ENCODE measurements around the gene PROK1.
A peak's percentile ranks its signal among the peaks of the same experiment; 100 is the strongest.

Gene PROK1

GRCh38 chr1:110407260-110408210, 43.4 kb upstream of the PROK1 start, which contains the start of gene LAMTOR5:
Gene LAMTOR5 (minus strand): TSS chr1:110407694. CDS start chr1:110407620, 74 bp downstream.
- Histone ChIP-seq H2AFZ (ENCODE audit: low read depth, low read length) (peak within 1 kb of the TSS; percentile 100), H3K79me2 (ENCODE audit: insufficient read depth, low read length) (peaks cover 25% of the 10 kb centered on the region), H3K36me3 (ENCODE audit: insufficient read depth, low read length) (peaks cover 34% of the 10 kb centered on the region), H3K9ac (ENCODE audit: low read depth, low read length) (peak within 1 kb of the TSS; percentile 87), H3K27ac (ENCODE audit: low read length) (peak within 1 kb of the TSS; percentile 90), H3K4me1 (ENCODE audit: insufficient read depth, low read length) (peaks cover 33% of the 10 kb centered on the region), H3K4me2 (ENCODE audit: insufficient read depth, low read length) (peak within 1 kb of the TSS; percentile 73), H3K9me3 (ENCODE audit: insufficient read depth, low read length, severe bottlenecking) (no peaks in the 10 kb centered on the region), H4K20me1 (ENCODE audit: insufficient read depth, low read length) (no peaks in the 10 kb centered on the region), H3K4me3 (ENCODE audit: low read depth in 1 of 2, low read length in 2 of 2) (peak within 1 kb of the TSS; percentile 50 to 97), H3K27me3 (ENCODE audit: insufficient read depth, low read length, poor library complexity) (no peaks in the 10 kb centered on the region)
- DNase-seq: peak; percentile 93
- TF ChIP-seq CTCF (IDR thresholded peaks at IDR 0.05; ENCODE audit: borderline replicate concordance, extremely low read depth, low read length, poor library complexity, severe bottlenecking): peak; percentile 16
- no peak for TF ChIP-seq EZH2 (IDR thresholded peaks at IDR 0.05; ENCODE audit: borderline replicate concordance, low read depth, low read length, severe bottlenecking)
- ATAC-seq (ENCODE audit: insufficient read depth, low read depth): peak; percentile 92

- ATAC-seq (ENCODE audit: insufficient read depth, low read depth): no peak
- no peak for DNase-seq
These were observed 42.5 kb upstream of the PROK1 start for GRCh38 chr1:110408488-110408887.

GRCh38 chr1:110409316-110409715, 41.6 kb upstream of the PROK1 start:
- H3K36me3 ChIP-seq (ENCODE audit: insufficient read depth, low read length): peaks cover 17% of the 10 kb centered on the region
- TF ChIP-seq CTCF (IDR thresholded peaks at IDR 0.05; ENCODE audit: borderline replicate concordance, extremely low read depth, low read length, poor library complexity, severe bottlenecking) (no peak), EZH2 (IDR thresholded peaks at IDR 0.05; ENCODE audit: borderline replicate concordance, low read depth, low read length, severe bottlenecking) (no peak)
- DNase-seq (no peak), ATAC-seq (ENCODE audit: insufficient read depth, low read depth) (no peak)
- H3K9me3 ChIP-seq (ENCODE audit: insufficient read depth, low read length, severe bottlenecking): no peaks in the 10 kb centered on the region
- H3K27me3 ChIP-seq (ENCODE audit: insufficient read depth, low read length, poor library complexity): no peaks in the 10 kb centered on the region
- H3K4me2 ChIP-seq (ENCODE audit: insufficient read depth, low read length): 0 out of 2 replicates have a peak overlapping the region, but pooled peaks have one; percentile 73
- H3K9ac ChIP-seq (ENCODE audit: low read depth, low read length): no peak overlapping the region
- H3K79me2 ChIP-seq (ENCODE audit: insufficient read depth, low read length): peaks cover 25% of the 10 kb centered on the region
- H4K20me1 ChIP-seq (ENCODE audit: insufficient read depth, low read length): no peaks in the 10 kb centered on the region
- peaks cover 33% of the 10 kb centered on the region for H3K4me1 ChIP-seq (ENCODE audit: insufficient read depth, low read length)
- H3K27ac ChIP-seq (ENCODE audit: low read length): no peak overlapping the region
- H3K4me3 ChIP-seq (ENCODE audit: low read depth in 1 of 2, low read length in 2 of 2): no peak overlapping the region
- no peak overlapping the region for H2AFZ ChIP-seq (ENCODE audit: low read depth, low read length)

More at GRCh38 chr1:110408488-110408887, 42.5 kb upstream of the PROK1 start:
- Histone ChIP-seq H3K4me1 (ENCODE audit: insufficient read depth, low read length) (peaks cover 33% of the 10 kb centered on the region), H3K9me3 (ENCODE audit: insufficient read depth, low read length, severe bottlenecking) (no peaks in the 10 kb centered on the region), H3K27ac (ENCODE audit: low read length) (no peak overlapping the region), H3K79me2 (ENCODE audit: insufficient read depth, low read length) (peaks cover 25% of the 10 kb centered on the region), H3K9ac (ENCODE audit: low read depth, low read length) (peak overlapping the region; percentile 87), H3K27me3 (ENCODE audit: insufficient read depth, low read length, poor library complexity) (no peaks in the 10 kb centered on the region), H2AFZ (ENCODE audit: low read depth, low read length) (peak overlapping the region; percentile 100), H3K4me3 (ENCODE audit: low read depth in 1 of 2, low read length in 2 of 2) (peak overlapping the region; percentile 50 to 97; a peak in 3 of 4 replicates), H4K20me1 (ENCODE audit: insufficient read depth, low read length) (no peaks in the 10 kb centered on the region), H3K4me2 (ENCODE audit: insufficient read depth, low read length) (peak overlapping the region; percentile 73), H3K36me3 (ENCODE audit: insufficient read depth, low read length) (peaks cover 25% of the 10 kb centered on the region)
- TF ChIP-seq CTCF (IDR thresholded peaks at IDR 0.05; ENCODE audit: borderline replicate concordance, extremely low read depth, low read length, poor library complexity, severe bottlenecking) (no peak), EZH2 (IDR thresholded peaks at IDR 0.05; ENCODE audit: borderline replicate concordance, low read depth, low read length, severe bottlenecking) (no peak)
